GM21786 (cell line): ENCODE data around the gene MFRP.

Experiments used
- ATAC-seq: cut with Tn5 transposase; IDR thresholded peaks from one replicate; pipeline ENCODE4 v1.9.1; 2021; ENCODE audit not compliant: unreplicated experiment

The MFRP gene

GRCh38 chr11:119298726-119299125, 47.8 kb downstream of the MFRP start:
- no peak for ATAC-seq

- ATAC-seq, result no peak
Measured at GRCh38 chr11:119297938-119298337, 48.6 kb downstream of the MFRP start.

- ATAC-seq, result no peak
Measured at GRCh38 chr11:119295178-119295577, 51.3 kb downstream of the MFRP start.

DNA sequence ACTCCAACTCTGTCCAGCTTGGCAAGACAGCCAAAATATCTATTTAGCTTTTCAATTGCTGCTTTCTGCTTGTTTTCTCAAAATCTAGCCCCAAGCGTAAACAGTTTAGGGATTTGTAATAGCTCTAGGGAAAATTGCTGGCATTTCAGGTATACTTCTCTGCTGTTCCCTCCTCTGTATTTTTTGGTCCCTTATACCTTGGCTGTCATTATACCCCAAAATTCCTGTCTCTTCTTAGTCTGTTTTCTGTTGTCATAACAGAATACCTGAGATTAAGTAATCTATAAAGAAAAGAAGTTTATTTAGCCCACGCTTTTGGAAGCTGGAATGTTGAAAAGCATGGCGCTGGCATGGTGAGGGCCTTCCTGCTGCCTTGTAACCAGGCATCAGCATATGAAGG, 53.0 kb downstream of the MFRP start:
- ATAC-seq, result no peak

GRCh38 chr11:119290894-119291497, 55.5 kb downstream of the MFRP start:
- no peak for ATAC-seq
